Left lung (tissue), 10 donors: ENCODE results near the gene TUSC2. TPM values are rescaled to one million over a fixed set of nuclear protein-coding genes. Genes with fewer than 3 reads are reported as not detected.

Experiments
- ATAC-seq: fragments of 200-7000 bp; cut with Tn5 transposase; one replicate; pipeline ENCODE4 v1.9.1; 2020; ENCODE audit warnings: moderate library complexity
- DNase-seq, 4 donors: peaks; one replicate each; pipeline ENCODE4 v3.0.0-alpha.2; 2013 to 2020
- H3K27ac ChIP-seq, 2 donors: fragments of 200-600 bp; sonication (generic) in 1 of 2; one replicate each; pipeline versions ENCODE4 v1.5.0 to v1.8.0; 2020 to 2021
- H3K27me3 ChIP-seq, 2 donors: fragments of 200-600 bp; sonication (generic) in 1 of 2; one replicate each; pipeline versions ENCODE4 v1.5.0 to v1.8.0; 2020 to 2021
- H3K36me3 ChIP-seq, 2 donors: fragments of 200-600 bp; sonication (generic) in 1 of 2; one replicate each; pipeline versions ENCODE4 v1.5.0 to v1.8.0; 2020 to 2021
- H3K4me1 ChIP-seq, 2 donors: fragments of 200-600 bp; one replicate each; pipeline ENCODE4 v1.8.0; 2021
- H3K4me3 ChIP-seq, 2 donors: fragments of 200-600 bp; sonication (generic) in 1 of 2; one replicate each; pipeline versions ENCODE4 v1.5.0 to v1.8.0; 2020 to 2021; ENCODE audit warnings: mild to moderate bottlenecking in 1 of 2
- H3K9me3 ChIP-seq, 2 donors: fragments of 200-600 bp; sonication (generic) in 1 of 2; one replicate each; pipeline versions ENCODE4 v1.5.0 to v1.8.0; 2020 to 2021
- intact Hi-C, 2 donors: fragments of 100-400 bp; cut with DNase I; formaldehyde crosslinking; loops; one replicate each; pipeline versions ENCODE4 v1.11.2 to v1.14.2; 2022
- polyA plus RNA-seq, 6 donors: library from polyadenylated mRNA; unstranded; fragments of 120-200 nt; gene quantifications; one replicate each; pipeline ENCODE4 v1.2.1, GENCODE V29; 2013; ENCODE audit not compliant: insufficient read length in 6 of 6
- total RNA-seq, 2 donors: library from RNA; stranded (reverse); fragmentation: NEBNext Ultra II Directional; extraction: Animal tissue kit (Norgen Biotek cat#: 25700); gene quantifications; one replicate each; pipeline ENCODE4 v1.2.1, GENCODE V29; 2021
- TF ChIP-seq, protein P1 (sequence below), 2 donors: fragments of 200-600 bp; sonication (generic) in 1 of 2; IDR thresholded peaks; one replicate each; pipeline versions ENCODE4 v1.5.0 to v1.8.0; 2021; ENCODE audit warnings: antibody characterized with exemption in 2 of 2
- donor health status: DM: no; HTN: yes; CAD: no.
- donor health status: DM: no; HTN: no; CAD: no.

Gene TUSC2
- total and polyA plus RNA-seq, 8 donors: 15.2 to 29.6 (median 18.8) TPM

DNA sequence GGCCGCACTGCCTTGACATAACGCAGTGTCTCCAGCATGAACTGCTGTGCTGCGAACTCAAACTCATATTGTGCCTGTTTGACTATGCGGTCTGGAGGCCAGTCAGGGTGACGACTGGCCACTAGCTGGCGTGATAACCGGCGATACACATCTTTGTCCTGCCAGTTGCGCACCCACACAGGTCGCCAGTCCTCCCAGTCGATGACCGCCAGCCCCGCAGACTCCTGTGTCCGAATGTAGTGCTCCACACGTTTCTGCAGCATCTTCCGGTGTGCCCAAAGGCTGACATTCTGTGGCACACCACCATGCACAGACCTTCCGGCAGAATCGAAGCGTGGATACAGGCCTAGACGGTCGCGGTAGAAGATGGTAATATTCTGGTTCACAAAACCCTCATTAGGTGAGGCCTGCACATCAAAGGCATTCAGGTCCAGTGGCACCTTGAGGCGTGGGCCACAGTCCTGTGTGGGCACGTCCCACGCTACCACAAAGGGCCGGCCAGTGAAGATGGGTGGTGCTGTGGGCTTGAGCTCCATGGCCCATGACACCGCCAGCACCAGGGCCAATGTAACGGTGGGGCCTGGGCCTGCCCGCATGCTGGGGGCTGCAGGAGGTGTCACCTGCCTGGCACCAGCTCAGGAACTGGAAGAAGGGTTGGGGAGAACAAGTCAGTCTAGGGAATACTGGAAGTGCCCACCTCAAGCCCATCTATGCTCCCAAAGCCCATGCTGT lies 8.0 kb downstream of the TUSC2 start:
- Histone ChIP-seq H3K4me1 (peaks cover 45 to 90% of the 10 kb centered on the region in 2 donors), H3K27me3 (no peaks in the 10 kb centered on the region), H3K27ac (peak overlapping the region; percentile 90 to 93), H3K4me3 (peak overlapping the region; percentile 76 to 91), H3K9me3 (no peaks in the 10 kb centered on the region), H3K36me3 (peaks cover 0 to 42% of the 10 kb centered on the region in 2 donors)
- intact Hi-C loops: no loop called here
- ATAC-seq: no peak
- TF ChIP-seq, protein P1, sequence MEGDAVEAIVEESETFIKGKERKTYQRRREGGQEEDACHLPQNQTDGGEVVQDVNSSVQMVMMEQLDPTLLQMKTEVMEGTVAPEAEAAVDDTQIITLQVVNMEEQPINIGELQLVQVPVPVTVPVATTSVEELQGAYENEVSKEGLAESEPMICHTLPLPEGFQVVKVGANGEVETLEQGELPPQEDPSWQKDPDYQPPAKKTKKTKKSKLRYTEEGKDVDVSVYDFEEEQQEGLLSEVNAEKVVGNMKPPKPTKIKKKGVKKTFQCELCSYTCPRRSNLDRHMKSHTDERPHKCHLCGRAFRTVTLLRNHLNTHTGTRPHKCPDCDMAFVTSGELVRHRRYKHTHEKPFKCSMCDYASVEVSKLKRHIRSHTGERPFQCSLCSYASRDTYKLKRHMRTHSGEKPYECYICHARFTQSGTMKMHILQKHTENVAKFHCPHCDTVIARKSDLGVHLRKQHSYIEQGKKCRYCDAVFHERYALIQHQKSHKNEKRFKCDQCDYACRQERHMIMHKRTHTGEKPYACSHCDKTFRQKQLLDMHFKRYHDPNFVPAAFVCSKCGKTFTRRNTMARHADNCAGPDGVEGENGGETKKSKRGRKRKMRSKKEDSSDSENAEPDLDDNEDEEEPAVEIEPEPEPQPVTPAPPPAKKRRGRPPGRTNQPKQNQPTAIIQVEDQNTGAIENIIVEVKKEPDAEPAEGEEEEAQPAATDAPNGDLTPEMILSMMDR (IDR thresholded peaks at IDR 0.05): no peak
- DNase-seq: no peak

GRCh38 chr3:50319181-50319893 lies 8.7 kb downstream of the TUSC2 start:
- DNase-seq (no peak), ATAC-seq (no peak)
- TF ChIP-seq, protein P1 (IDR thresholded peaks at IDR 0.05): no peak
- intact Hi-C loops: no loop called here
- H3K36me3 ChIP-seq: peaks cover 0 to 38% of the 10 kb centered on the region in 2 donors
- no peaks in the 10 kb centered on the region for H3K9me3 ChIP-seq
- H3K27ac ChIP-seq: peak overlapping the region in 1 of 2 donors; percentile 71
- no peaks in the 10 kb centered on the region for H3K27me3 ChIP-seq
- H3K4me3 ChIP-seq: peak overlapping the region in 1 of 2 donors; percentile 91
- peaks cover 45 to 89% of the 10 kb centered on the region in 2 donors for H3K4me1 ChIP-seq

DNA sequence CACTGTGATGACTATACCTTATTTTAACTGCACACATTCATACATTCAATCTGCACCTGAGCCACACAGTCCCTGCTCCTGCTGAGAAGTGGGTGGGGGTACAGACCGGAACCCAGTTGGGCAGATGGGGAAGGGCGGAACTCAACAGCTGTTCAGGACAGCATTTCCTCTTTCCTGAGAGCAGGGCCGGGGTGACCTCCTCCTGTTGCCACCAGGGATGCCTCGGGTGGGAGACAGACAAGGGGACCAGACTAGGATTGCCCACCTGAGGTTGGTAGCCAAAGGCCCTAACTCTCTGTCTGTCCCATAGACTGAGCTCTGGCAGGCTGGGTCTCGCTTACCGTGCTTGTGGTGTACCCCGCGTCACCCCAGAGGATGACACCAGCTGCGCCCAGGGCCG lies 9.4 kb downstream of the TUSC2 start:
- peak overlapping the region; percentile 71 to 83 for H3K27ac ChIP-seq
- H3K4me3 ChIP-seq: peak overlapping the region in 1 of 2 donors; percentile 91
- peaks cover 0 to 38% of the 10 kb centered on the region in 2 donors for H3K36me3 ChIP-seq

DNA sequence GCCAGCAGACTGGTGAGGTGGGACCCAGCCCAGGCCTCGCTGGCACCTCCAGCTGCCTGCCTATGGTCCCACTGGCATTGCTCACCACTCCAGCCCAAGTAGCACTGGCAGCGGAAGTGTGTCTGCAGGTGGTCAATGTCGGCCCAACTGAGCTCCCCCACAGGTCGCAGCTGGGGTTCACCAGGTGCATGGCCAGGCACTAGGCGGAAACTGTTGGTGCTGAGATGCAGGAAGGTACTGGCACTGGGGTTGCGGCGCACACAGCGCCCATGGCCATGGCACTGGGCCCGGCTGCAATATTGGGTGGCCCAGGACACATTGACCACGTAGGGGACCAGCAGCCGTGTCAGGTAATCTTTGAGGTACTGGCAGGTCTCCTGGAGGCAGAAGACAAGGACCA lies 9.9 kb downstream of the TUSC2 start:
- TF ChIP-seq, protein P1 (IDR thresholded peaks at IDR 0.05): no peak
- ATAC-seq: no peak
- peaks cover 0 to 38% of the 10 kb centered on the region in 2 donors for H3K36me3 ChIP-seq
- DNase-seq: no peak
- no peaks in the 10 kb centered on the region for H3K27me3 ChIP-seq
- no peaks in the 10 kb centered on the region for H3K9me3 ChIP-seq
- peak overlapping the region; percentile 71 to 83 for H3K27ac ChIP-seq
- intact Hi-C loops: no loop called here
- H3K4me3 ChIP-seq: peak overlapping the region in 1 of 2 donors; percentile 91
- H3K4me1 ChIP-seq: peaks cover 45 to 89% of the 10 kb centered on the region in 2 donors

More for the DNA sequence above, 9.4 kb downstream of the TUSC2 start:
- no peaks in the 10 kb centered on the region for H3K9me3 ChIP-seq
- ATAC-seq (no peak), DNase-seq (no peak)
- TF ChIP-seq, protein P1 (IDR thresholded peaks at IDR 0.05): no peak
- H3K4me1 ChIP-seq: peaks cover 45 to 89% of the 10 kb centered on the region in 2 donors
- intact Hi-C loops: no loop called here
- no peaks in the 10 kb centered on the region for H3K27me3 ChIP-seq

- Histone ChIP-seq H3K36me3 (peaks cover 0 to 38% of the 10 kb centered on the region in 2 donors), H3K27ac (peak overlapping the region; percentile 71 to 83), H3K4me3 (peak overlapping the region in 1 of 2 donors; percentile 91), H3K27me3 (no peaks in the 10 kb centered on the region), H3K4me1 (peaks cover 42 to 81% of the 10 kb centered on the region in 2 donors), H3K9me3 (no peaks in the 10 kb centered on the region)
- intact Hi-C loops: no loop called here
- TF ChIP-seq, protein P1 (IDR thresholded peaks at IDR 0.05): no peak
- ATAC-seq (no peak), DNase-seq (no peak)
Measured at GRCh38 chr3:50317300-50317699, 10.7 kb downstream of the TUSC2 start.
